ENCODE measurements around the gene SNX20.

The SNX20 gene

GRCh38 chr16:50680556-50680893, 587 bp downstream of the SNX20 start:
- DNase-seq (ENCODE audit: low read depth), result no peak

GRCh38 chr16:50679676-50680555, 1.2 kb downstream of the SNX20 start:
- no peak for DNase-seq (ENCODE audit: low read depth)

GRCh38 chr16:50679266-50679665, 1.8 kb downstream of the SNX20 start:
- DNase-seq (ENCODE audit: low read depth), result no peak

- no peak for DNase-seq (ENCODE audit: low read depth)
Measured at GRCh38 chr16:50678531-50678930, 2.6 kb downstream of the SNX20 start.

GRCh38 chr16:50677351-50677750, 3.8 kb downstream of the SNX20 start:
- DNase-seq (ENCODE audit: low read depth), result no peak

- DNase-seq (ENCODE audit: low read depth), result no peak
Measured at GRCh38 chr16:50676684-50677225, 4.4 kb downstream of the SNX20 start.

- no peak for DNase-seq (ENCODE audit: low read depth)
Measured at GRCh38 chr16:50675686-50676610, 5.2 kb downstream of the SNX20 start.

GRCh38 chr16:50674831-50675230, 6.3 kb downstream of the SNX20 start:
- DNase-seq (ENCODE audit: low read depth), result no peak

GRCh38 chr16:50673496-50674275, 7.4 kb downstream of the SNX20 start:
- DNase-seq (ENCODE audit: low read depth), result no peak

- DNase-seq (ENCODE audit: low read depth), result no peak
Measured at GRCh38 chr16:50671644-50672260, 9.4 kb downstream of the SNX20 start.

- no peak for DNase-seq (ENCODE audit: low read depth)
Measured at GRCh38 chr16:50670476-50670875, 10.6 kb downstream of the SNX20 start.

- DNase-seq (ENCODE audit: low read depth), result no peak
Measured at GRCh38 chr16:50669741-50670140, 11.4 kb downstream of the SNX20 start.

- no peak for DNase-seq (ENCODE audit: low read depth)
Measured at GRCh38 chr16:50668368-50669008, 12.6 kb downstream of the SNX20 start.

- no peak for DNase-seq (ENCODE audit: low read depth)
Measured at GRCh38 chr16:50667497-50668367, 13.4 kb downstream of the SNX20 start.

GRCh38 chr16:50666658-50667496, 14.2 kb downstream of the SNX20 start:
- no peak for DNase-seq (ENCODE audit: low read depth)

- peak; percentile 21 for DNase-seq (ENCODE audit: low read depth)
Measured at GRCh38 chr16:50665128-50665878, 15.8 kb downstream of the SNX20 start.

- no peak for DNase-seq (ENCODE audit: low read depth)
Measured at GRCh38 chr16:50664270-50664669, 16.8 kb downstream of the SNX20 start.

- no peak for DNase-seq (ENCODE audit: low read depth)
Measured at GRCh38 chr16:50662306-50662940, 18.7 kb downstream of the SNX20 start.
